HepG2 (cell line): ENCODE results near the gene FIBP. TPM values are rescaled to one million over a fixed set of nuclear protein-coding genes. Genes with fewer than 3 reads are reported as not detected.

ENCODE experiments used
- ARNT ChIP-seq: fragments of 450-650 bp; IDR thresholded peaks from 2 replicates; pipeline ENCODE4 v1.6.1; 2017
- ASH2L ChIP-seq: fragments of 300-600, 200-600 bp; sonication (generic); IDR thresholded peaks from 2 replicates; pipeline ENCODE4 v1.7.0; 2017; ENCODE audit warnings: low read depth, mild to moderate bottlenecking, moderate library complexity, mixed read lengths, low read length; ENCODE audit not compliant: insufficient read length
- CCDC6 ChIP-seq: sonication (generic); formaldehyde crosslinking; IDR thresholded peaks from 2 replicates; pipeline ENCODE4 v1.8.1; 2022; ENCODE audit warnings: mild to moderate bottlenecking, missing genetic modification reagents, moderate library complexity
- GLMP ChIP-seq: sonication (generic); formaldehyde crosslinking; IDR thresholded peaks from 2 replicates; pipeline ENCODE4 v1.9.0; 2021; ENCODE audit warnings: missing genetic modification reagents, mild to moderate bottlenecking, borderline replicate concordance
- HNRNPL ChIP-seq: fragments of 200-400 bp; formaldehyde crosslinking; IDR thresholded peaks from 2 replicates; pipeline ENCODE4 v1.6.1; 2017; ENCODE audit warnings: mild to moderate bottlenecking, low read depth, low read length
- ISX ChIP-seq: sonication (generic); formaldehyde crosslinking; conservative IDR thresholded peaks from 2 replicates; pipeline ENCODE4 v1.5.0; 2020; ENCODE audit warnings: missing genetic modification reagents
- KLF15 ChIP-seq: sonication (generic); formaldehyde crosslinking; IDR thresholded peaks from 2 replicates; pipeline ENCODE4 v1.8.1; 2023; ENCODE audit warnings: borderline replicate concordance, mild to moderate bottlenecking, inconsistent platforms, missing genetic modification reagents, mixed read lengths
- KLF9 ChIP-seq: IDR thresholded peaks from 2 replicates; pipeline ENCODE4 v1.6.1; 2016; ENCODE audit warnings: low read depth
- MEIS1 ChIP-seq: sonication (generic); formaldehyde crosslinking; IDR thresholded peaks from 2 replicates; pipeline ENCODE4 v1.9.0; 2021; ENCODE audit warnings: mild to moderate bottlenecking, missing genetic modification reagents, moderate library complexity, borderline replicate concordance
- MTF2 ChIP-seq: sonication (generic); formaldehyde crosslinking; IDR thresholded peaks from 2 replicates; pipeline ENCODE4 v1.5.0; 2020; ENCODE audit warnings: missing genetic modification reagents, borderline replicate concordance
- PBX3 ChIP-seq: sonication (generic); formaldehyde crosslinking; IDR thresholded peaks from 2 replicates; pipeline ENCODE4 v1.8.1; 2023; ENCODE audit warnings: missing genetic modification reagents, inconsistent platforms, borderline replicate concordance
- RAD21 ChIP-seq: fragments of 450-650 bp; formaldehyde crosslinking; IDR thresholded peaks from 2 replicates; pipeline ENCODE4 v1.5.0; 2020; ENCODE audit warnings: mild to moderate bottlenecking
- TOE1 ChIP-seq: sonication (generic); formaldehyde crosslinking; IDR thresholded peaks from 2 replicates; pipeline ENCODE4 v1.4.0; 2020; ENCODE audit warnings: mild to moderate bottlenecking, missing genetic modification reagents
- TRIM22 ChIP-seq: fragments of 450-650 bp; IDR thresholded peaks from 2 replicates; pipeline ENCODE4 v1.6.1; 2017
- ZEB1 ChIP-seq: IDR thresholded peaks from 2 replicates; pipeline ENCODE4 v1.6.1; 2012; ENCODE audit warnings: mild to moderate bottlenecking, low read depth, inconsistent platforms; ENCODE audit not compliant: insufficient replicate concordance
- ZNF354B ChIP-seq: sonication (generic); formaldehyde crosslinking; IDR thresholded peaks from 2 replicates; pipeline ENCODE4 v1.8.0; 2022; ENCODE audit warnings: mild to moderate bottlenecking, missing genetic modification reagents
- ZNF549 ChIP-seq: sonication (generic); formaldehyde crosslinking; IDR thresholded peaks from 2 replicates; pipeline ENCODE4 v1.5.0; 2020; ENCODE audit warnings: missing genetic modification reagents
- ZNF562 ChIP-seq: sonication (generic); formaldehyde crosslinking; IDR thresholded peaks from 2 replicates; pipeline ENCODE4 v1.8.0; 2022; ENCODE audit warnings: missing genetic modification reagents, borderline replicate concordance
- ZNF577 ChIP-seq: sonication (generic); formaldehyde crosslinking; IDR thresholded peaks from 2 replicates; pipeline ENCODE4 v1.4.0; 2020; ENCODE audit warnings: mild to moderate bottlenecking, low read depth, missing genetic modification reagents, borderline replicate concordance
- ZNF747 ChIP-seq: sonication (generic); formaldehyde crosslinking; IDR thresholded peaks from 2 replicates; pipeline ENCODE4 v1.8.1; 2023; ENCODE audit warnings: missing genetic modification reagents, mild to moderate bottlenecking, borderline replicate concordance
- ZSCAN29 ChIP-seq: sonication (generic); formaldehyde crosslinking; conservative IDR thresholded peaks from 2 replicates; pipeline ENCODE4 v1.4.0; 2020; ENCODE audit warnings: mild to moderate bottlenecking, missing genetic modification reagents
- polyA plus RNA-seq, 8 experiments: library from polyadenylated mRNA; depleted of rRNA in 3 of 8; stranded (reverse) in 7 of 8; unstranded in 1 of 8; fragments of >200 nt; fragmentation: Illumina TruSeq in 4 of 8; extraction: Trizol in 4 of 8; gene quantifications; 2 replicates each; pipeline versions ENCODE4 v1.2.1 to v1.2.3, GENCODE V29; 2011 to 2016; ENCODE audit warnings: low read depth in 4 of 8, missing spikeins in 1 of 8, mixed read lengths in 1 of 8; ENCODE audit not compliant: insufficient read depth in 1 of 8
- total RNA-seq, 5 experiments: library from RNA; depleted of rRNA; stranded (reverse); fragments of >200 nt; fragmentation: Illumina TruSeq; extraction: Trizol; gene quantifications; 2 replicates each; pipeline ENCODE4 v1.2.3, GENCODE V29; 2016; ENCODE audit warnings: low read depth in 1 of 5
- TF ChIP-seq, protein P1 (sequence below): sonication (generic); formaldehyde crosslinking; IDR thresholded peaks from 2 replicates; pipeline ENCODE4 v1.4.0; 2020; ENCODE audit warnings: low read depth, missing genetic modification reagents

Gene FIBP
- total and polyA plus RNA-seq, 2 of the 13 experiments (the other 11 are each of a cell fraction or from before 2014, with no cell fraction given) = 42.9 to 62.1 TPM

DNA sequence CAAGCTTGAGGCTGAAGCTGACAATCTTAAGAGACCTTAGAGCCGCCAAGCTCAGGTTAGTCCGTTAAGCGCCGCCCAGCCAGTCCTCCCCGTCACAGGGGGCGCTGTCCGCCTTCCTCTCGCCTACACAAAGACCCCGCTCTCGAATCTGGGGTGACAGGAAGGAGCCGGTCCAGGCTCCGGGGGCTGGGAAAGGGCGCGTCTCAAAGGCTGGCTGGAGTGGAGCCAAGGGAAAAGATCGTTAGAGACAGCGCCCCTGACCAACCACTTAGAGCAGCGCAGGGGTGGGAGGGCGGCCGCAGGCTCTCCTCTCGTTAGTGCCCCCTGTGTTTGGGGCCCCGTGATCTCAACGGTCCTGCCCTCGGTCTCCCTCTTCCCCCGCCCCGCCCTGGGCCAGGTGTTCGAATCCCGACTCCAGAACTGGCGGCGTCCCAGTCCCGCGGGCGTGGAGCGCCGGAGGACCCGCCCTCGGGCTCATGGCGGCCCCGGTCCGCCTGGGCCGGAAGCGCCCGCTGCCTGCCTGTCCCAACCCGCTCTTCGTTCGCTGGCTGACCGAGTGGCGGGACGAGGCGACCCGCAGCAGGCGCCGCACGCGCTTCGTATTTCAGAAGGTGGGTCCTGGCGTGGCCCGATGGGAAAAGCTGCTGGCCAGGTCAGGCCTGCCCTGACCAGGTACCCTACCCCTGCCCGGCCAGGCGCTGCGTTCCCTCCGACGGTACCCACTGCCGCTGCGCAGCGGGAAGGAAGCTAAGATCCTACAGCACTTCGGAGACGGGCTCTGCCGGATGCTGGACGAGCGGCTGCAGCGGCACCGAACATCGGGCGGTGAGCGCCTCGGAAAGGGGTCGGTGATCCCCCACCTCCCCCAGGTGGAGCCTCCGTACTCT, 27.8 kb downstream of the FIBP start, which contains the start of gene MUS81 (continued):
- TF ChIP-seq ASH2L (peak; percentile 81), CCDC6 (CRISPR knock-in tag) (no peak), ISX (CRISPR knock-in tag) (no peak), ZSCAN29 (0 out of 2 replicates have a peak, but pooled peaks have one; percentile 4), PBX3 (CRISPR knock-in tag) (no peak), RAD21 (CRISPR knock-in tag) (no peak; the same call in 1 of the 2 replicates), HNRNPL (no peak), KLF15 (peak; percentile 24; the same call in 1 of the 2 replicates), TRIM22 (no peak), MEIS1 (CRISPR knock-in tag) (no peak), TOE1 (CRISPR knock-in tag) (no peak), ZEB1 (peak; percentile 23), ZNF577 (CRISPR knock-in tag) (no peak), ZNF549 (CRISPR knock-in tag) (no peak), GLMP (CRISPR knock-in tag) (no peak), KLF9 (peak; percentile 31; the same call in 1 of the 2 replicates), MTF2 (CRISPR knock-in tag) (0 out of 2 replicates have a peak, but pooled peaks have one; percentile 91), ZNF562 (CRISPR knock-in tag) (no peak), ZNF354B (CRISPR knock-in tag) (no peak), ZNF747 (peak; percentile 29), ARNT (no peak)
- TF ChIP-seq, protein P1, sequence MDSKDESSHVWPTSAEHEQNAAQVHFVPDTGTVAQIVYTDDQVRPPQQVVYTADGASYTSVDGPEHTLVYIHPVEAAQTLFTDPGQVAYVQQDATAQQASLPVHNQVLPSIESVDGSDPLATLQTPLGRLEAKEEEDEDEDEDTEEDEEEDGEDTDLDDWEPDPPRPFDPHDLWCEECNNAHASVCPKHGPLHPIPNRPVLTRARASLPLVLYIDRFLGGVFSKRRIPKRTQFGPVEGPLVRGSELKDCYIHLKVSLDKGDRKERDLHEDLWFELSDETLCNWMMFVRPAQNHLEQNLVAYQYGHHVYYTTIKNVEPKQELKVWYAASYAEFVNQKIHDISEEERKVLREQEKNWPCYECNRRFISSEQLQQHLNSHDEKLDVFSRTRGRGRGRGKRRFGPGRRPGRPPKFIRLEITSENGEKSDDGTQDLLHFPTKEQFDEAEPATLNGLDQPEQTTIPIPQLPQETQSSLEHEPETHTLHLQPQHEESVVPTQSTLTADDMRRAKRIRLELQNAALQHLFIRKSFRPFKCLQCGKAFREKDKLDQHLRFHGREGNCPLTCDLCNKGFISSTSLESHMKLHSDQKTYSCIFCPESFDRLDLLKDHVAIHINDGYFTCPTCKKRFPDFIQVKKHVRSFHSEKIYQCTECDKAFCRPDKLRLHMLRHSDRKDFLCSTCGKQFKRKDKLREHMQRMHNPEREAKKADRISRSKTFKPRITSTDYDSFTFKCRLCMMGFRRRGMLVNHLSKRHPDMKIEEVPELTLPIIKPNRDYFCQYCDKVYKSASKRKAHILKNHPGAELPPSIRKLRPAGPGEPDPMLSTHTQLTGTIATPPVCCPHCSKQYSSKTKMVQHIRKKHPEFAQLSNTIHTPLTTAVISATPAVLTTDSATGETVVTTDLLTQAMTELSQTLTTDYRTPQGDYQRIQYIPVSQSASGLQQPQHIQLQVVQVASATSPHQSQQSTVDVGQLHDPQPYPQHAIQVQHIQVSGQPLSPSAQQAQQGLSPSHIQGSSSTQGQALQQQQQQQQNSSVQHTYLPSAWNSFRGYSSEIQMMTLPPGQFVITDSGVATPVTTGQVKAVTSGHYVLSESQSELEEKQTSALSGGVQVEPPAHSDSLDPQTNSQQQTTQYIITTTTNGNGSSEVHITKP (CRISPR knock-in tag) = peak; percentile 67; the same call in 1 of the 2 replicates
